ENCODE measurements around the gene GPR6.

The GPR6 gene

DNA sequence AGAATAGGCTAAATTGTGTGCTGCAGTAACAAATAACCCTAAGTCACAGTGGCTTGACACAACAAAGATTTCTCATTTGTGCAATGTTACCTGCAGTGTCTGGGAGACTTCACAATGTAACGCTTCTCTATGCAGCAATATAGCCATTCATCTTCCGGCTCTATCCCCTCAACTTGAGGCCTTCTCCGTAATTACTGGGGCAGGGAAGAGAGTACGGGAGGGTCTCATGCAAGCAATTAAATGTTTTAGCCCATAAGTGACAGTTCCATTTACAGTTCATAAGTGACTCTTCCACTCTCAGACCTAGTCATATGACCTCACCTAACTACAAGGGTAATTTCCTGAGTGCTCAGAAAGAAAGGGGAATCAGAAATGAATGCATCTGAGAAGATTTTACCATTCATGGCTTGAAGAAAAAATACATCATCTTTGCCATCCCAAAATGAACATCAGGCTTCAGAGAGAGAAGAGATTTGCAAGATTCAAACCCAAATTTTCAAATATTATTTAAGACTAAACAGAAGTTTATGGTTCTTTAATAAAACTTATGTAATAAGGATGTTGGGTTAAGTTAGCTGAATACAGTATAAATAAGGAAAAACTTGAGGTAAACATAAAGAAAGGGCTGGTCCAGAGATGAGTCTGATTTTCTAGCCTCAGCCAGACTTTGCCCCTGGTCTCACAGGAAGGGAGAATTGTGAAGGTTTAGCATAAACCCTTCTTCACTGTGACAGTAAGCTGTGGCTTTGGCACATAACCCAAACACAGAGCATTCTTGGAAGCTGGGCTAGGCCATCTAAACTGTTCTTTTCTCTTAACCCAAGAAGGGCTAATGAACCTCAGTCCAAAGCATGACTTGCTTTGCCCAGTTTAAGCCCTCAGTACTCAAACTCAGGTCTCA lies 13.3 kb downstream of the GPR6 start:
- DNase-seq: no peak
- in situ Hi-C loops (cut with HindIII; ENCODE audit: low pct_ligation_motif_present, low pct_unique_long_range_greater_than_20kb, low sequenced_read_pairs): no loop called here

DNA sequence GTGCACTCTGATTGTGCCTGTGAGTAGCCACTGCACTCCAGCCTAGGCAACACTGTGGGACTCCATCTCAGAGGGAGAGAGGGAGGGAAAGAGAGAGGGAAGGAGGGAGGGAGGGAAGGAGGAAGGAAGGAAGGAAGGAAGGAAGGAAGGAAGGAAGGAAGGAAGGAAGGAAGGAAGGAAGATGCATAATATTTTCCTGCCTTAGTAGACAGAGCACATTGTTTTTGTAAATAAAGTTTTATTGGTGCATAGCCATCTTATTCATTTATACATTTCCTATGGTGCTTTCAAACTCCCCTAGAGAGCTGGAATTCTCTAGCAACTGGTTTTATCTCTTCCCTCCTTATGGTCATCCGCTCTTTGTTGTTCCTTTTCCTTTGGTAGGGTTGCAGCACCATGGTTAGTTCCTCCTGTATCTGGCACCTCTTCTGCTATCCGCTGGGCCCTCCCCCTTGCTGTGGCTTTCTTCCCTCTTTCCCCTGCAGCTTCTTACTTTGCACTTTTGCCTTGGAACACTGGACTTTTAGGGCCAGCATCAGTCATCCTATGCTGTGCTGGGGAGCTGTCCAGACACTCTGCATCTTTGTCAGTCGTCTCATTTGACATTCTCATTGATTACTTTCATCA lies 20.2 kb downstream of the GPR6 start:
- DNase-seq: no peak
- in situ Hi-C loops (cut with HindIII; ENCODE audit: low pct_ligation_motif_present, low pct_unique_long_range_greater_than_20kb, low sequenced_read_pairs): no loop called here

DNA sequence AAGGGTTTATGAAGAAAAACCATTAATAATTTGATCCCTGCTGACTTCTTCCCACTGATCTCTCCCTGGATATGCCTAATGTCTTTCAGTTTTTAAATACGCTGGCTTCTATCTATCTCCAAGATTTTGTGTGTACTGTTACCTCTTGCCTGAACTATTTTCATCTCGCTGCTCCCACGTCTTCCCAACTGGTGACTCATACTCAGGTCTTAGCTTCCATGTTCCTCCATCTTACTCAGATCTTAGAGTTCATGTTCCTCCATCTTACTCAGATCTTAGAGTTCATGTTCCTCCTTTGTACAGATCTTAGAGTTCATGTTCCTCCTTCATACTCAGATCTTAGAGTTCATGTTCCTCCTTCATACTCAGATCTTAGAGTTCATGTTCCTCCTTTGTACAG lies 21.6 kb downstream of the GPR6 start:
- in situ Hi-C loops (cut with HindIII; ENCODE audit: low pct_ligation_motif_present, low pct_unique_long_range_greater_than_20kb, low sequenced_read_pairs): no loop called here
- no peak for DNase-seq

DNA sequence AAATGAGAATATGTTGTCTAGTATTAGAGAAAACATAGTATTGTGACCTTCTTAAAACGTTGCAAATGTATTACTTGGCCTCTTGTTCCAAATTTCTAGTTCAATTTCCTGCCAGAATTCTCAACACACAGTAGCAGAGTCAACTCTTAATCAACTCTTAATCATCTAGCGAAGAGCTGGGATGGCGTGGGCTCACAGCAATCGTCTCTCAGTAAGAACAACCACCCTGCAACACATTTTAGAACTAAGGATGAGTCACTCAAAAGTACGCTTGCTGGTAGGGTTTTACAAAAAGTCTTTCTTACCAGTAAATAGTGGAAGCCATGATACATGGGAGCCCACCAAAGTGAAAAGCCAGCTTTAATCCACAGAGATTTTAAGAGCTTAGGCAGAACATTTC lies 24.6 kb downstream of the GPR6 start:
- no peak for DNase-seq
- in situ Hi-C loops (cut with HindIII; ENCODE audit: low pct_ligation_motif_present, low pct_unique_long_range_greater_than_20kb, low sequenced_read_pairs): no loop called here

DNA sequence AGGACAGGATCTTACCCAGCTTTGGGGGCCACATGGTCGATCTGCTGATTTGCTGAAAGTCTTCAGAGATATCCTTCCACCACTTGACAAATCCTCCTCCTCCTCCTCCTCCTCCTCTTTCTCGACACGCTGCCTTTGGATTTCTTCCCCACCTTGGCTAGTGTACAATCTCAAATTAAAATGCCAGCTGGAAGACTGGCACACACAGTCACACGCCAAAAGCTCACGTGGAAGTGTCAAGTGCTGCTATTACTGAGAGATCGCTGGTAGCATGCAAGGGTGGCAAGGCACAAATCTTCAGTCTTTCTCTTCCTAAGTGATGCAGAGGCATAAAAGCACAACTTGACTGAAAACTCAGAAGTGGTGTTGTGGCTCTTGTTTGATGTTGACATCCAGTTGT lies 35.3 kb downstream of the GPR6 start:
- in situ Hi-C loops (cut with HindIII; ENCODE audit: low pct_ligation_motif_present, low pct_unique_long_range_greater_than_20kb, low sequenced_read_pairs): no loop called here

DNA sequence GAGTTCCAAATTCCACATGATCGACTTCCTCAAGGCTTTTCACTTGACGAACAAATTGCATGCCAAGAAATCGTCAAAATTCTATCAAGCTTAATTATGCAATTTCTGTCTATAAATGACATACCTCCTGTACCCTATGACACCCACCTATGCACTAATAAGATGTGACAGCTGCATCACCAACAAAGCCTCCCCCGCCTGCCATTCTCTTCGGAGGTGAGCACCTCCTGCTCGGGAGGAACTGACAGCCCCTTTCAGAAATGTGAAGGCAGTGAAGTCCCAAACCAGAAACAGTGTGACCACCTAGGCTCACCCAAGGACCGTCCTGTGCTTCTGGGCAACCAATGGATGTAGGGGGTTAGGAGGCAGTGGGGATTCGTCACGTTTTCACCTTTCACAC lies 37.1 kb downstream of the GPR6 start:
- no peak for DNase-seq
- in situ Hi-C loops (cut with HindIII; ENCODE audit: low pct_ligation_motif_present, low pct_unique_long_range_greater_than_20kb, low sequenced_read_pairs): no loop called here

More for the DNA sequence above, 35.3 kb downstream of the GPR6 start:
- no peak for DNase-seq

DNA sequence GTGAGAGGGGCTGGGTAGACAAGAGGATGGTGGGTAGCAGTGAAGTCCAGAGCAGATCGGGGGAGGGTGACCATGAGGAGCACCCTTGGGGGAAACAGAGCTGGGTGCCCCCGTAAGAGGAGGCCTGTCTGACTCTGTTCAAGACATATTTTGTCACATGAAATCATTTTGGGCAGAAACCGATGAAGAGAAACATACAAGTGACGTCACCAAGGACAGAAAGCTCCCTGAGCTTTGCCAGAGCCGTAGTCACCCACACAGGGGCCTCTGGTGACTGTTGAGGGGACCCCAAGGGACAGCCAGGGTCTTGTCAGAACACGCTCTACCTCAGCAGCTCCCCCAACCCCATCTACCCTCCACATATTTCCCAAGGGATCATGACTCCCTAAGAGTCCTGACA lies 39.2 kb downstream of the GPR6 start:
- no peak for DNase-seq
- in situ Hi-C loops (cut with HindIII; ENCODE audit: low pct_ligation_motif_present, low pct_unique_long_range_greater_than_20kb, low sequenced_read_pairs): no loop called here

DNA sequence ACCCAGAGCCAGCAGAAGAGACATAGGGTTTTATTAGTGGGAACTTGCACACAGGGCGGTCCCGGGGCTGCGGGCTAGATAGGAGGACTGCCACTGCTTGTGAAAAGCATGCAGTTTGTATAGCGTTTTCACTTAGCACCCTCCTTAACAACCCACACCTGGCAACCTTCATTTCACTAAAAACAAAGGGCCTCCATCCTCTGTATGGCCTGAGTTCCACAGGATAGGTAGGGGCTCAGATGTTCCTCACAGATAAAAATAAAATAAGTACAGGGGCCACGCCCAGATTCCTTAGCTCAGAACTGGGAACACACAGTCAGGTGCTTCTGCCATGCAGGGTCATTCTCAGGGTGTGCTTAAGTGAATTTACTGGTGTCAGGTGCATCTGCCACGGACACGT lies 39.8 kb downstream of the GPR6 start:
- DNase-seq: no peak
- in situ Hi-C loops (cut with HindIII; ENCODE audit: low pct_ligation_motif_present, low pct_unique_long_range_greater_than_20kb, low sequenced_read_pairs): no loop called here

DNA sequence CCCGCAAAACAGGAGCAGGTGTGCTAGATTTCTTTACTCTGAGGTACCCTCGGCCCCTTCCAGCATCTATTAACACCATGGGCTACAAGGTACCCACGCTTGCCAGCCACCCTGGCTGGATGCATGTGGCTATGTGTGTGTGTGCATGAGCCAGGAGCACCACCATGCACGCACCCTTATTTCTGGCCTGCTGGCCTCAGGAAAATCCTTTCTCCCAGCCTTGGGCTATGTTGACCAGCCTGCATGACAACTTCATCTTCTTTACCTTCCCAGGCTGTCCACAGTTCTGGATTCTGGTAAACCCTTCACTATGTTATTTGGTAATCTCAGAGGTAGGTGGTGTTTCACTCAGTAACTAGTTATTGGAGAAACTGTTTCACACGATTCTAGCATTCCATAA lies 40.4 kb downstream of the GPR6 start:
- in situ Hi-C loops (cut with HindIII; ENCODE audit: low pct_ligation_motif_present, low pct_unique_long_range_greater_than_20kb, low sequenced_read_pairs): no loop called here
- no peak for DNase-seq

DNA sequence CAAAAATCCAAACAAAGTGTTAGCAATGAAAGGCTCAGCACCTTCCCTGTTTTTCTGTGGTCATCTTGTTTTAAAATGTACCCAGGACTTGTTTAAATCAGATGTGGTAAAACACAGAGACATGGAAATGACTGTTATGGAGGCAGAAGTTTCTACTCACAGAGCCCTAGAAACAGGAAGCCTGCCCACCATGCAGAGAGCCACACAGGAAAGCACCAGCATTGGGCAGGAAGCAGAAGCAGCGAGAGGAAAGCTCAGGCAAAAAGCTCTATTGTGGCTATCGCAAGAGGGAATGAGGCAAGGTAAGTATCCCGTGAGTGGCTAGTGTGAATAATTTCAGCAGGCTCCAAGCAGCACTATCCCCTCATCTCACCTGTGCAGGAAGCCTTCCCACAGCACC lies 42.8 kb downstream of the GPR6 start:
- no peak for DNase-seq

DNA sequence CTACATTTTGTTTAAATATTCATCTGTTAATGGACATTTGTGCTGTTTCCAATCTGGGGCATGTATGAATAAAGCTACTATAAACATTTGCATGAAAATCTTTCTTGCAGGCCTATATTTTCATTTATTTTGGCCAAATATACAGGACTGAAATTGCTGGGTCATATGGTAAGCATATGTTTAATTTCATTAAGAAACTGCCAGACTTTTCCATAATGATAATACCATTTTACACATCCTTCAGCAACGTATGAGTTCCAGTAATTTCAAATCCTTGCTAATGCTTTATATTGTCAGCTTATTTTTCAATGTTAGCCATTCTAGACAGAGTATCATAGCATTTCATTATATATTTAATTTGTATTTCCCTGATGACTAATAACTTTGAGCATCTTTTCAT lies 51.0 kb downstream of the GPR6 start:
- in situ Hi-C loops (cut with HindIII; ENCODE audit: low pct_ligation_motif_present, low pct_unique_long_range_greater_than_20kb, low sequenced_read_pairs): loop anchor here (25.0 kb wide), 1 partner anchor 317 kb away; no protein-coding TSS in a partner anchor
- DNase-seq: no peak

More for the DNA sequence above, 42.8 kb downstream of the GPR6 start:
- in situ Hi-C loops (cut with HindIII; ENCODE audit: low pct_ligation_motif_present, low pct_unique_long_range_greater_than_20kb, low sequenced_read_pairs): no loop called here
